Fibroblast of lung (primary cell): ENCODE data around the gene CHN2. TPM values are rescaled to one million over a fixed set of nuclear protein-coding genes. Genes with fewer than 3 reads are reported as not detected.

Experiments used
- DNase-seq, 2 donors: peaks; one replicate each; pipeline versions ENCODE4 v3.0.0 to v3.0.0-alpha.2; 2010; ENCODE audit warnings: low read depth in 2 of 2
- H2AFZ ChIP-seq: 2 replicates; pipeline ENCODE4 v1.5.1; 2012; ENCODE audit warnings: low read length, control low read depth, inconsistent platforms
- H3K27ac ChIP-seq: 2 replicates; pipeline ENCODE4 v1.5.1; 2011; ENCODE audit warnings: low read length, control low read depth; ENCODE audit not compliant: insufficient read depth
- H3K27me3 ChIP-seq: 2 replicates; pipeline ENCODE4 v1.5.1; 2011; ENCODE audit warnings: mild to moderate bottlenecking, low read length; ENCODE audit not compliant: control insufficient read depth, insufficient read depth
- H3K36me3 ChIP-seq: 2 replicates; pipeline ENCODE4 v1.5.1; 2011; ENCODE audit warnings: low read length; ENCODE audit not compliant: control insufficient read depth, insufficient read depth
- H3K4me1 ChIP-seq: 2 replicates; pipeline ENCODE4 v1.5.1; 2011; ENCODE audit warnings: low read length; ENCODE audit not compliant: control insufficient read depth, insufficient read depth; ENCODE audit errors: extremely low read depth
- H3K4me2 ChIP-seq: 2 replicates; pipeline ENCODE4 v1.5.1; 2011; ENCODE audit warnings: low read length, control low read depth; ENCODE audit not compliant: insufficient read depth; ENCODE audit errors: extremely low read depth
- H3K4me3 ChIP-seq, 4 experiments: fragments of 200-600 bp in 1 of 4; sonication (generic) in 1 of 4; replicated peaks in 1 of 4; 2 replicates each; pipeline ENCODE4 v1.5.1; 2011 to 2016; ENCODE audit warnings: low read length in 4 of 4, low read depth in 3 of 4, mild to moderate bottlenecking in 3 of 4, control low read depth in 2 of 4, inconsistent platforms in 1 of 4, mixed read lengths in 1 of 4; ENCODE audit not compliant: insufficient read depth in 1 of 4; ENCODE audit errors: control extremely low read depth in 1 of 4
- H3K79me2 ChIP-seq: 2 replicates; pipeline ENCODE4 v1.5.1; 2012; ENCODE audit warnings: mild to moderate bottlenecking, low read length, inconsistent platforms; ENCODE audit not compliant: control insufficient read depth, insufficient read depth
- H3K9ac ChIP-seq: 2 replicates; pipeline ENCODE4 v1.5.1; 2011; ENCODE audit warnings: mild to moderate bottlenecking, low read length, control low read depth; ENCODE audit not compliant: insufficient read depth
- H3K9me3 ChIP-seq: 2 replicates; pipeline ENCODE4 v1.5.1; 2012; ENCODE audit warnings: low read depth, low read length; ENCODE audit not compliant: control insufficient read depth, insufficient read depth
- H4K20me1 ChIP-seq: 2 replicates; pipeline ENCODE4 v1.5.1; 2011; ENCODE audit warnings: low read length; ENCODE audit not compliant: control insufficient read depth, insufficient read depth; ENCODE audit errors: extremely low read depth
- CTCF ChIP-seq, 2 donors: IDR thresholded peaks in 1 of 2; conservative IDR thresholded peaks in 1 of 2; 1 replicate in 1 of 2; 2 replicates in 1 of 2; pipeline ENCODE4 v1.5.1; 2011 to 2012; ENCODE audit warnings: low read length in 2 of 2, control low read depth in 1 of 2, inconsistent platforms in 1 of 2, low read depth in 1 of 2, mild to moderate bottlenecking in 1 of 2
- EZH2 ChIP-seq: IDR thresholded peaks from 2 replicates; pipeline ENCODE4 v1.5.1; 2012; ENCODE audit warnings: low read length, control low read depth, mild to moderate bottlenecking; ENCODE audit errors: missing control alignments
- polyA plus RNA-seq, 2 donors: library from polyadenylated mRNA; depleted of rRNA in 1 of 2; stranded (reverse) in 1 of 2; unstranded in 1 of 2; fragments of >200 nt; gene quantifications; 2 replicates each; pipeline ENCODE4 v1.2.1, GENCODE V29; 2011 to 2012; ENCODE audit warnings: missing spikeins in 1 of 2
- total RNA-seq: library from RNA; depleted of rRNA; stranded (reverse); fragments of >200 nt; gene quantifications from 2 replicates; pipeline ENCODE4 v1.2.1, GENCODE V29; 2014

CHN2 gene
- total and polyA plus RNA-seq, 2 donors (not counting 1 experiment from before 2014, with no cell fraction given) = 0.33 to 0.53 TPM

GRCh38 chr7:29356631-29357030, 162.1 kb downstream of the CHN2 start:
- Histone ChIP-seq H3K27ac (no peak overlapping the region), H3K4me1 (no peaks in the 10 kb centered on the region), H3K9ac (no peak overlapping the region), H3K4me2 (no peak overlapping the region), H4K20me1 (no peaks in the 10 kb centered on the region), H3K79me2 (no peaks in the 10 kb centered on the region), H3K4me3 (no peak overlapping the region), H3K9me3 (no peaks in the 10 kb centered on the region), H3K36me3 (no peaks in the 10 kb centered on the region), H3K27me3 (no peaks in the 10 kb centered on the region), H2AFZ (no peak overlapping the region)
- no peak for DNase-seq
- TF ChIP-seq CTCF (conservative IDR thresholded peaks at IDR 0.05 in 1 of 2, IDR thresholded peaks at IDR 0.05 in 1 of 2; ENCODE audit: low read depth in 1 of 2, low read length in 2 of 2) (no peak), EZH2 (no peak)

GRCh38 chr7:29359482-29360093, 165.0 kb downstream of the CHN2 start:
- H3K79me2 ChIP-seq = no peaks in the 10 kb centered on the region
- H3K27me3 ChIP-seq = no peaks in the 10 kb centered on the region
- H4K20me1 ChIP-seq = no peaks in the 10 kb centered on the region
- H3K9ac ChIP-seq = no peak overlapping the region
- H3K9me3 ChIP-seq = no peaks in the 10 kb centered on the region
- no peak overlapping the region for H3K4me3 ChIP-seq
- no peak overlapping the region for H3K27ac ChIP-seq
- no peaks in the 10 kb centered on the region for H3K36me3 ChIP-seq
- H2AFZ ChIP-seq = no peak overlapping the region
- no peaks in the 10 kb centered on the region for H3K4me1 ChIP-seq
- TF ChIP-seq EZH2 (no peak), CTCF (conservative IDR thresholded peaks at IDR 0.05 in 1 of 2, IDR thresholded peaks at IDR 0.05 in 1 of 2; ENCODE audit: low read depth in 1 of 2, low read length in 2 of 2) (no peak)
- DNase-seq = no peak
- no peak overlapping the region for H3K4me2 ChIP-seq

GRCh38 chr7:29360633-29361625, 166.4 kb downstream of the CHN2 start:
- H3K27ac ChIP-seq = no peak overlapping the region

More at GRCh38 chr7:29360633-29361625, 166.4 kb downstream of the CHN2 start:
- no peaks in the 10 kb centered on the region for H3K36me3 ChIP-seq
- no peaks in the 10 kb centered on the region for H4K20me1 ChIP-seq
- H3K4me3 ChIP-seq = no peak overlapping the region
- no peaks in the 10 kb centered on the region for H3K9me3 ChIP-seq
- no peaks in the 10 kb centered on the region for H3K27me3 ChIP-seq
- no peak overlapping the region for H3K9ac ChIP-seq
- H3K4me1 ChIP-seq = no peaks in the 10 kb centered on the region
- no peaks in the 10 kb centered on the region for H3K79me2 ChIP-seq
- no peak overlapping the region for H2AFZ ChIP-seq
- DNase-seq = no peak
- H3K4me2 ChIP-seq = no peak overlapping the region
- TF ChIP-seq CTCF (conservative IDR thresholded peaks at IDR 0.05 in 1 of 2, IDR thresholded peaks at IDR 0.05 in 1 of 2; ENCODE audit: low read depth in 1 of 2, low read length in 2 of 2) (no peak), EZH2 (no peak)
